ENCODE data around the gene BARX2.

Gene BARX2

DNA sequence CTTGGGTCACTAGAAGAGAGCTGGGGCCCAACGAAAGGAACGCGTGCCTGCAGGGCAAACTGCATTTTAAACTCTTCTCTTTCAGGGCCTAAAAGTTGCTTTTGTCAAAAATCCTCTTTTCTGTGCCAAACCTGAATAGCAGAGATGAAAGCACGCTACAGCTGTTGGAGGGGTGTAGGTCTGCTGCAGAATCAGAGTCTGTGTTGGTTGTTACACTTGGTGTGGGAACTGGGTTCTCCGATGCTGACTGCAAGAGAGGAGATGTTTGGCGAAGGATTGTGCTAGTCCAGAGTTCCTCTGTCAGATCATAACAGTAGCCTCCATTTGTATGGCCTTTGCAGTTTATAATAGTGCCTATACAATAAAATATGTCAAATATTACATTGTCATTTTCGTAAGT, 41.8 kb downstream of the BARX2 start:
- Histone ChIP-seq H3K4me2 (ENCODE audit: insufficient read depth, low read length) (no peak overlapping the region), H3K9me3 (ENCODE audit: insufficient read depth, low read length, severe bottlenecking) (no peaks in the 10 kb centered on the region), H3K79me2 (ENCODE audit: insufficient read depth, low read length) (no peaks in the 10 kb centered on the region), H4K20me1 (ENCODE audit: insufficient read depth, low read length) (no peaks in the 10 kb centered on the region), H3K4me3 (ENCODE audit: low read depth in 1 of 2, low read length in 2 of 2) (no peak overlapping the region), H3K27ac (ENCODE audit: low read length) (no peak overlapping the region), H2AFZ (ENCODE audit: low read depth, low read length) (no peak overlapping the region), H3K36me3 (ENCODE audit: insufficient read depth, low read length) (no peaks in the 10 kb centered on the region), H3K9ac (ENCODE audit: low read depth, low read length) (no peak overlapping the region), H3K4me1 (ENCODE audit: insufficient read depth, low read length) (no peaks in the 10 kb centered on the region), H3K27me3 (ENCODE audit: insufficient read depth, low read length, poor library complexity) (peaks cover 6% of the 10 kb centered on the region)
- ATAC-seq (ENCODE audit: insufficient read depth, low read depth) = no peak
- TF ChIP-seq, protein P1, sequence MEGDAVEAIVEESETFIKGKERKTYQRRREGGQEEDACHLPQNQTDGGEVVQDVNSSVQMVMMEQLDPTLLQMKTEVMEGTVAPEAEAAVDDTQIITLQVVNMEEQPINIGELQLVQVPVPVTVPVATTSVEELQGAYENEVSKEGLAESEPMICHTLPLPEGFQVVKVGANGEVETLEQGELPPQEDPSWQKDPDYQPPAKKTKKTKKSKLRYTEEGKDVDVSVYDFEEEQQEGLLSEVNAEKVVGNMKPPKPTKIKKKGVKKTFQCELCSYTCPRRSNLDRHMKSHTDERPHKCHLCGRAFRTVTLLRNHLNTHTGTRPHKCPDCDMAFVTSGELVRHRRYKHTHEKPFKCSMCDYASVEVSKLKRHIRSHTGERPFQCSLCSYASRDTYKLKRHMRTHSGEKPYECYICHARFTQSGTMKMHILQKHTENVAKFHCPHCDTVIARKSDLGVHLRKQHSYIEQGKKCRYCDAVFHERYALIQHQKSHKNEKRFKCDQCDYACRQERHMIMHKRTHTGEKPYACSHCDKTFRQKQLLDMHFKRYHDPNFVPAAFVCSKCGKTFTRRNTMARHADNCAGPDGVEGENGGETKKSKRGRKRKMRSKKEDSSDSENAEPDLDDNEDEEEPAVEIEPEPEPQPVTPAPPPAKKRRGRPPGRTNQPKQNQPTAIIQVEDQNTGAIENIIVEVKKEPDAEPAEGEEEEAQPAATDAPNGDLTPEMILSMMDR (IDR thresholded peaks at IDR 0.05; ENCODE audit: borderline replicate concordance, extremely low read depth, low read length, poor library complexity, severe bottlenecking) = no peak
- TF ChIP-seq EZH2 (IDR thresholded peaks at IDR 0.05; ENCODE audit: borderline replicate concordance, low read depth, low read length, severe bottlenecking) = no peak
- DNase-seq = no peak

GRCh38 chr11:129418039-129418438, 42.4 kb downstream of the BARX2 start:
- Histone ChIP-seq H3K4me1 (ENCODE audit: insufficient read depth, low read length) (no peaks in the 10 kb centered on the region), H3K79me2 (ENCODE audit: insufficient read depth, low read length) (no peaks in the 10 kb centered on the region), H3K9ac (ENCODE audit: low read depth, low read length) (no peak overlapping the region), H3K4me2 (ENCODE audit: insufficient read depth, low read length) (no peak overlapping the region), H3K4me3 (ENCODE audit: low read depth in 1 of 2, low read length in 2 of 2) (no peak overlapping the region), H3K27me3 (ENCODE audit: insufficient read depth, low read length, poor library complexity) (peaks cover 6% of the 10 kb centered on the region), H2AFZ (ENCODE audit: low read depth, low read length) (no peak overlapping the region), H3K9me3 (ENCODE audit: insufficient read depth, low read length, severe bottlenecking) (no peaks in the 10 kb centered on the region), H3K36me3 (ENCODE audit: insufficient read depth, low read length) (no peaks in the 10 kb centered on the region), H4K20me1 (ENCODE audit: insufficient read depth, low read length) (no peaks in the 10 kb centered on the region), H3K27ac (ENCODE audit: low read length) (no peak overlapping the region)
- ATAC-seq (ENCODE audit: insufficient read depth, low read depth) = no peak
- DNase-seq = no peak
- TF ChIP-seq, protein P1 (IDR thresholded peaks at IDR 0.05; ENCODE audit: borderline replicate concordance, extremely low read depth, low read length, poor library complexity, severe bottlenecking) = no peak
- no peak for TF ChIP-seq EZH2 (IDR thresholded peaks at IDR 0.05; ENCODE audit: borderline replicate concordance, low read depth, low read length, severe bottlenecking)

- no peak for TF ChIP-seq EZH2 (IDR thresholded peaks at IDR 0.05; ENCODE audit: borderline replicate concordance, low read depth, low read length, severe bottlenecking)
- TF ChIP-seq, protein P1 (IDR thresholded peaks at IDR 0.05; ENCODE audit: borderline replicate concordance, extremely low read depth, low read length, poor library complexity, severe bottlenecking) = no peak
- Histone ChIP-seq H3K36me3 (ENCODE audit: insufficient read depth, low read length) (no peaks in the 10 kb centered on the region), H3K4me1 (ENCODE audit: insufficient read depth, low read length) (no peaks in the 10 kb centered on the region), H4K20me1 (ENCODE audit: insufficient read depth, low read length) (no peaks in the 10 kb centered on the region), H3K27ac (ENCODE audit: low read length) (no peak overlapping the region), H3K79me2 (ENCODE audit: insufficient read depth, low read length) (no peaks in the 10 kb centered on the region), H3K9me3 (ENCODE audit: insufficient read depth, low read length, severe bottlenecking) (no peaks in the 10 kb centered on the region), H3K4me2 (ENCODE audit: insufficient read depth, low read length) (no peak overlapping the region), H3K9ac (ENCODE audit: low read depth, low read length) (no peak overlapping the region), H3K4me3 (ENCODE audit: low read depth in 1 of 2, low read length in 2 of 2) (no peak overlapping the region), H3K27me3 (ENCODE audit: insufficient read depth, low read length, poor library complexity) (peaks cover 12% of the 10 kb centered on the region), H2AFZ (ENCODE audit: low read depth, low read length) (no peak overlapping the region)
- DNase-seq = no peak
- ATAC-seq (ENCODE audit: insufficient read depth, low read depth) = no peak
These were observed 43.7 kb downstream of the BARX2 start for GRCh38 chr11:129419386-129419785.

- Histone ChIP-seq H3K9ac (ENCODE audit: low read depth, low read length) (no peak overlapping the region), H3K27ac (ENCODE audit: low read length) (no peak overlapping the region), H3K27me3 (ENCODE audit: insufficient read depth, low read length, poor library complexity) (peaks cover 19% of the 10 kb centered on the region), H3K4me1 (ENCODE audit: insufficient read depth, low read length) (no peaks in the 10 kb centered on the region), H3K79me2 (ENCODE audit: insufficient read depth, low read length) (no peaks in the 10 kb centered on the region), H4K20me1 (ENCODE audit: insufficient read depth, low read length) (no peaks in the 10 kb centered on the region), H3K9me3 (ENCODE audit: insufficient read depth, low read length, severe bottlenecking) (no peaks in the 10 kb centered on the region), H3K4me2 (ENCODE audit: insufficient read depth, low read length) (no peak overlapping the region), H2AFZ (ENCODE audit: low read depth, low read length) (no peak overlapping the region), H3K36me3 (ENCODE audit: insufficient read depth, low read length) (no peaks in the 10 kb centered on the region), H3K4me3 (ENCODE audit: low read depth in 1 of 2, low read length in 2 of 2) (no peak overlapping the region)
- TF ChIP-seq, protein P1 (IDR thresholded peaks at IDR 0.05; ENCODE audit: borderline replicate concordance, extremely low read depth, low read length, poor library complexity, severe bottlenecking) = no peak
- no peak for TF ChIP-seq EZH2 (IDR thresholded peaks at IDR 0.05; ENCODE audit: borderline replicate concordance, low read depth, low read length, severe bottlenecking)
- DNase-seq (no peak), ATAC-seq (ENCODE audit: insufficient read depth, low read depth) (no peak)
These were observed 47.8 kb downstream of the BARX2 start for GRCh38 chr11:129423426-129423825.
